ENCODE measurements around the gene TOP2A. TPM values are rescaled to one million over a fixed set of nuclear protein-coding genes. Genes with fewer than 3 reads are reported as not detected.
A peak's percentile ranks its signal among the peaks of the same experiment; 100 is the strongest.

The TOP2A gene
- polyA plus RNA-seq, 4 donors = 1.1 to 69.9 (median 20.3) TPM

DNA sequence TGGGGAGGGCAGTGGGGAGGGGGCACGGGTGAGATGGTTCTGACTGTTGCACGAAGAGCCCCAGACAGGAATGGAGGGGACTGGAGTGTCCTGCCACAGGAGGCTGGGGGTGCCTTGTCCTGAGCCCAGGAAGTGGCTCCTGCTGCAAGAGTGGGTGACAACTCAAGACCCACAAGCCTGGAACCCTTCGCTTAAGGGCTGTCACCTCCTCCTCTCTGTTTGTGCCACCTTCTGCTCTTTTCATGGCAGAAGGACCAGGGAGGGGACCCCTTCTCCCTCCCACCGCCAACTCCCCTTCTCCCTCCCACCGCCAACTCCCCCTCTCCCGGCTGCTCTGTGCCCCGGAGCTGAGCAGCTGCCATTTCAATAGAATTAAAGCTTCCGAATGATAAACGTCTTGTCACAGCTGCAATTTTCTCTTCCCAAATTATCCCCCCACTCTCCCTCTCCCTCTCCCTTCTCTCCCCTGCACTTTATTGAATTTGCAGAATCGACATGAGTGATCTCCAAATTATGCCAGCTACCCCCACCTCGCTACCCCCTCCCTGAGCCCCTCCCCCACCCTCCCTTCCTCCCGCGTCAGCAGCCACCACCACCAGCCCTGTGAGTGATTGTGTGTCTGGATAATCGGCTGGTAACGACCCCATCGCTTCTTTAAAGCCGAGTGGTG lies 66.9 kb downstream of the TOP2A start:
- Histone ChIP-seq H3K27ac (ENCODE audit: low read depth in 1 of 3, low read length in 2 of 3) (peak overlapping the region in 1 of 3 donors; percentile 48), H3K27me3 (ENCODE audit: control insufficient read depth in 3 of 3, insufficient read depth in 3 of 3, low read length in 3 of 3) (no peaks in the 10 kb centered on the region), H3K4me1 (ENCODE audit: control insufficient read depth in 3 of 3, insufficient read depth in 2 of 3, low read depth in 1 of 3, low read length in 2 of 3) (peaks cover 7 to 79% (median 27%) of the 10 kb centered on the region in 3 donors), H3K9me3 (ENCODE audit: control insufficient read depth in 2 of 2, insufficient read depth in 1 of 2, low read depth in 1 of 2, low read length in 1 of 2) (no peaks in the 10 kb centered on the region), H3K36me3 (ENCODE audit: control insufficient read depth in 3 of 3, insufficient read depth in 2 of 3, low read depth in 1 of 3, low read length in 3 of 3) (peaks cover 7 to 92% (median 30%) of the 10 kb centered on the region in 3 donors), H3K4me3 (ENCODE audit: low read depth in 1 of 3, low read length in 3 of 3) (no peak overlapping the region)
- DNase-seq (no peak), FAIRE-seq (no peak)
- WGBS, 3 donors = 66 to 79% (median 78%) methylated on average over 14 to 17 of the region's 17 CpGs

DNA sequence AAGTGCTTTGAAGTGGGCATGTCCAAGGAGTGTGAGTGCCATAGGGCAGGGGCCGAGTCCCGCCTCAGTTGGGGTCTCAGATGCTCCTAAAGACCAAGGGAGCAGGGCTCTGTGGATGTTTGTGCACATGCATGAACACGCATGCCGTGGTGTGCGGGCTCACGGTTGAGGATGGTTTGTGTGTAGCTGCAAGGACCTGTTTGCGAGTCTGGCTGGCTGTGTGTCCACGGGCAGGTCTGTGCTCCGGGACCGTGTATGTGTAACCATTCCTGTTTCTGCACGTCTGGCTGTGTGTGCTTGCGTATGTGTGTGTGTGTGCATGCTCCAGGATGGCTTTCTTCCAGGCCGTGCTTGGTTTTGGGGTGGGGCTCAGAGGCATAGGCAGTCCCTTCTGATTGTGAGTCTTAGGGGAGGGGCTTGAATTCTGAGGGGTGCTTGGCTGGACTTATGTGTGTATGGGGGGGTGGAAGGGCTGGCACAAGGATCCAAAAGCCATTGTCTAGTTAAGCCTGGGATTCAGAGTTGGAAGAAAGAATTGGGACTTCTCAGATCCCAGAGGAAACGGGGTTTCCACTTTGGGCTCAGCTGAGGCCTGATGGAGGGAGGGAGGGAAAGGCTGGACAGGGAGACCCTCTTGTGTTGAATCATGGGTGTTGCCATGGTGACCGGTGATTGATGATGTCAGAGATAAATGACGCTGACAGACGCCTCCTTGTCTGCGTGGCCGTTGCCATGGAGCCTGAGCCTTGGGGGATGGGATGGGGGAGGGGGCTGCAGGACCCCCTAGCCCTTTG lies 67.6 kb downstream of the TOP2A start:
- no peaks in the 10 kb centered on the region for H3K9me3 ChIP-seq (ENCODE audit: control insufficient read depth in 2 of 2, insufficient read depth in 1 of 2, low read depth in 1 of 2, low read length in 1 of 2)
- peaks cover 7 to 80% (median 30%) of the 10 kb centered on the region in 3 donors for H3K4me1 ChIP-seq (ENCODE audit: control insufficient read depth in 3 of 3, insufficient read depth in 2 of 3, low read depth in 1 of 3, low read length in 2 of 3)
- peak overlapping the region in 2 of 3 donors; percentile 48 to 62 for H3K27ac ChIP-seq (ENCODE audit: low read depth in 1 of 3, low read length in 2 of 3)
- FAIRE-seq (no peak), DNase-seq (no peak)
- H3K36me3 ChIP-seq (ENCODE audit: control insufficient read depth in 3 of 3, insufficient read depth in 2 of 3, low read depth in 1 of 3, low read length in 3 of 3) = peaks cover 3 to 89% (median 25%) of the 10 kb centered on the region in 3 donors
- H3K4me3 ChIP-seq (ENCODE audit: low read depth in 1 of 3, low read length in 3 of 3) = no peak overlapping the region
- H3K27me3 ChIP-seq (ENCODE audit: control insufficient read depth in 3 of 3, insufficient read depth in 3 of 3, low read length in 3 of 3) = no peaks in the 10 kb centered on the region
- WGBS, 3 donors = 50 to 63% (median 50%) methylated on average over 19 of the region's 19 CpGs

DNA sequence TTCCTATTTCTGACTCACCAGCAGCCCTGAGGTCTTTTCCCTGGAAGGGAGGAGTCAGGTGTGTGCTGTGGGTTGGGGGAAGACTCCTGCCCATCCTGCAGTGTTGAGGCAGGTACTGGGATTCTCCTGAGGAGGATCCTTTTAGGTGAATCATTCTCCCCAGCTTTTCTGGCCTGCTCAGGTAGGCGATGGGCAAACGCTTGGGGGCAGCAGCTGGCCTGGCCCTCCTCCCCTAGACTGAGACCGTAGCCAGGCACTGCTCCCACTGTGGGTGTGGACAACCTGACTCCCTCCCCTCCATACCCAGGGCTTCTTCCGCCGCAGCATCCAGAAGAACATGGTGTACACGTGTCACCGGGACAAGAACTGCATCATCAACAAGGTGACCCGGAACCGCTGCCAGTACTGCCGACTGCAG lies 68.2 kb downstream of the TOP2A start:
- WGBS, 3 donors = 65 to 83% (median 71%) methylated on average over 9 to 10 of the region's 10 CpGs
- H3K27me3 ChIP-seq (ENCODE audit: control insufficient read depth in 3 of 3, insufficient read depth in 3 of 3, low read length in 3 of 3) = no peaks in the 10 kb centered on the region
- DNase-seq (no peak), FAIRE-seq (no peak)
- peaks cover 7 to 80% (median 30%) of the 10 kb centered on the region in 3 donors for H3K4me1 ChIP-seq (ENCODE audit: control insufficient read depth in 3 of 3, insufficient read depth in 2 of 3, low read depth in 1 of 3, low read length in 2 of 3)
- no peak overlapping the region for H3K4me3 ChIP-seq (ENCODE audit: low read depth in 1 of 3, low read length in 3 of 3)
- no peaks in the 10 kb centered on the region for H3K9me3 ChIP-seq (ENCODE audit: control insufficient read depth in 2 of 2, insufficient read depth in 1 of 2, low read depth in 1 of 2, low read length in 1 of 2)
- peak overlapping the region in 2 of 3 donors; percentile 18 to 62 for H3K27ac ChIP-seq (ENCODE audit: low read depth in 1 of 3, low read length in 2 of 3)
- peaks cover 3 to 88% (median 20%) of the 10 kb centered on the region in 3 donors for H3K36me3 ChIP-seq (ENCODE audit: control insufficient read depth in 3 of 3, insufficient read depth in 2 of 3, low read depth in 1 of 3, low read length in 3 of 3)

DNA sequence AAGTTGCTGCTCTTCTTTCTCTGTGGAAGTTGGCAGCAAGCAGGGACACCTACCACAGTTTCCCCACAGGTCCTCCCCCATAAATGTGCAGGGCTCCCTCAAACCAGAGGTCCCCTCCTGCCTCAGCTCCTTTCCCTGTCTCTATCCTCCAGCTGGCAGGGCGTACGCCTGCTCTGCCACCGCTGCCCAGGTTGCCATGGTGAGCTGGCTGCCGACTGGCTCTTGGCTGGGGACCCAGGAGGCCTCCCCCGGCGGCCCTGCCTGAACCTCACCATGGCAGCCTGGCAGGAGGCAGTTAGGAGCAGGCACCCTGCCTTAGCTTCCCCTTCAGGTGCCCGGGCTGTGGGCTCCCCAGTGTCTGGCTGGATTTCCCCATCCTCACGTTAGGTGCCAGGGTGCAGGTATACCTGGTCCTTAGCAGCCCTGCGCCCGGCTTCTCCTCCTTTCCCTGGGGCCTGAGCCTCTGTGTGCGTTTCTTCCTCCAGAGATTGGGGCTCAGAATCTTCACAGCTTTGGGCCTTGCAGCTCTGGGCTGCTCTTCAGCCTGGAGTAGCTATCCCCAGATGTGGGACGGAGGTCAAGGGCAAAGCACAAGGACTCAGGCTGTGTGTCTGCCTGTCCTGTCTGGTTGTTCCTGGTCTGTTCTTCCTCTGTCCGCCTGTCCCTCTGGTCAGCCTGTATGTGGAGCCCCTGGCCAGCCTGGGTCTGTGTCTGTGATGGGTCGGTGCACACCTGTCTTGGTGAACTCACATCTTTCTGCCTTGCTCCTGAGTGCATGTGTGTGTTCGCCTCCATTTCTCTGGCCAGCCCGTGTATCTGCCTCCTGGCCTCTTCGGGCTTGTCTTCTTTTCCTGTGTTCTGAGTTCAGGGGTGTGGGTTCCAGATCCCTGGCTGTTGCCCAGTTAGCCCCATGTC lies 68.9 kb downstream of the TOP2A start:
- FAIRE-seq = no peak
- peaks cover 7 to 86% (median 30%) of the 10 kb centered on the region in 3 donors for H3K4me1 ChIP-seq (ENCODE audit: control insufficient read depth in 3 of 3, insufficient read depth in 2 of 3, low read depth in 1 of 3, low read length in 2 of 3)
- peak overlapping the region in 1 of 3 donors; percentile 8 for H3K4me3 ChIP-seq (ENCODE audit: low read depth in 1 of 3, low read length in 3 of 3)
- peaks cover 3 to 85% (median 17%) of the 10 kb centered on the region in 3 donors for H3K36me3 ChIP-seq (ENCODE audit: control insufficient read depth in 3 of 3, insufficient read depth in 2 of 3, low read depth in 1 of 3, low read length in 3 of 3)
- H3K9me3 ChIP-seq (ENCODE audit: control insufficient read depth in 2 of 2, insufficient read depth in 1 of 2, low read depth in 1 of 2, low read length in 1 of 2) = no peaks in the 10 kb centered on the region
- H3K27ac ChIP-seq (ENCODE audit: low read depth in 1 of 3, low read length in 2 of 3) = peak overlapping the region; percentile 6 to 62 (median 47)
- 41 to 53% (median 41%) methylated on average over 17 of the region's 17 CpGs for WGBS, 3 donors
- no peak for DNase-seq
- H3K27me3 ChIP-seq (ENCODE audit: control insufficient read depth in 3 of 3, insufficient read depth in 3 of 3, low read length in 3 of 3) = no peaks in the 10 kb centered on the region

DNA sequence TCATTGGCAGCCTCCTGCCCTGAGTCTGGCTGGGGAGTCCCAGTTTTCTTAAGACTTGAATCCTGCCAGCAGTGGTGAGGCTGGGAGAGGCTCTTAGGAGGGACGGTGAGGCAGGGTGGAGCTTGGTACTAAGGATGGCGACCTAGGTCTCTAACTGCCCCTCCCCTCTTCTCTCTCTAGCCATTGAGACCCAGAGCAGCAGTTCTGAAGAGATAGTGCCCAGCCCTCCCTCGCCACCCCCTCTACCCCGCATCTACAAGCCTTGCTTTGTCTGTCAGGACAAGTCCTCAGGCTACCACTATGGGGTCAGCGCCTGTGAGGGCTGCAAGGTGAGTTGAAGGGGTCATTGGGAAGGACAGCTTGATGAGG lies 69.6 kb downstream of the TOP2A start:
- H3K4me1 ChIP-seq (ENCODE audit: control insufficient read depth in 3 of 3, insufficient read depth in 2 of 3, low read depth in 1 of 3, low read length in 2 of 3) = peaks cover 7 to 89% (median 30%) of the 10 kb centered on the region in 3 donors
- H3K9me3 ChIP-seq (ENCODE audit: control insufficient read depth in 2 of 2, insufficient read depth in 1 of 2, low read depth in 1 of 2, low read length in 1 of 2) = no peaks in the 10 kb centered on the region
- FAIRE-seq (no peak), DNase-seq (no peak)
- WGBS, 3 donors = 43 to 56% (median 51%) methylated on average over 4 to 5 of the region's 5 CpGs
- H3K36me3 ChIP-seq (ENCODE audit: control insufficient read depth in 3 of 3, insufficient read depth in 2 of 3, low read depth in 1 of 3, low read length in 3 of 3) = peaks cover 3 to 80% (median 15%) of the 10 kb centered on the region in 3 donors
- peak overlapping the region in 2 of 3 donors; percentile 35 to 62 for H3K27ac ChIP-seq (ENCODE audit: low read depth in 1 of 3, low read length in 2 of 3)
- no peaks in the 10 kb centered on the region for H3K27me3 ChIP-seq (ENCODE audit: control insufficient read depth in 3 of 3, insufficient read depth in 3 of 3, low read length in 3 of 3)
- peak overlapping the region in 1 of 3 donors; percentile 8 for H3K4me3 ChIP-seq (ENCODE audit: low read depth in 1 of 3, low read length in 3 of 3)

DNA sequence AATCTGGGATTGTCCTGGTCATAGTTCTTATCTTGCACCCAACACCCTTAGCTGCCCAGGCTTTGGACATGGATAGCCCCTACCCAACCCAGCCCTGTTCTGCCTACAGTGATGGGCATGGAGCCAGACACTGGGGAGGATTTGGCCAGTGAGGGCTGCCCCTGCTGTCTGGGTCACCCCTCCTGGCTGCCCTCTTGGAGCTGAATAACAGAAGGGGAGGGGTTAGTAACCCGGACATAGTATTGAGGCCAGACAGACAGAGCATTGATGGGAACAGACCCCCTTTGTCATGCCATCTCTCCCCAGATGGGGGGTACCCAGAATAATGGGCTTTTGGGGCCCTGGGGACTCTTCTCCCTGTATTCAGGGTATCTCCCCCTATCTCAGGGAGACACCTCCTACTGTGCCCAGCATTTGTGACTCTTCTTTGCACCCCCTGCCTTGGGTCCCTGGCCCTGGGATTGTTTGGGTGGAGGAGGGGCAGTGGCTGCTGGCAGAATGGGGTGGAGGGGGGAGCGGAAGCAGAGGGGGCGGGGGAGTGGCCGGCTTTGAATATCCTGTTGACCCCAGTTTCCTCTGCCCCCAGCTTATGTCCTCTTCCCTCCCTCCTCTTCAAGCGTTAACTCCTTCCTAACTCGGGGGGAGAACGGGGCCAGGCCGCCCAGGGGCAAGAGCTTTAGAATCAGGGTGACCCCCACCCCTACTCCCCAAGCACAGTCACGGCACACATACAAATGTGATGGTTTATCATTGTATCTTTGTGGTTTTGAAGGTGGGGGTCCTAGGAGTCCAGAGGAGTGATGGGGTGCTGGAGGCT lies 70.2 kb downstream of the TOP2A start:
- Histone ChIP-seq H3K27ac (ENCODE audit: low read depth in 1 of 3, low read length in 2 of 3) (peak overlapping the region in 2 of 3 donors; percentile 93 to 99), H3K4me1 (ENCODE audit: control insufficient read depth in 3 of 3, insufficient read depth in 2 of 3, low read depth in 1 of 3, low read length in 2 of 3) (peaks cover 5 to 85% (median 30%) of the 10 kb centered on the region in 3 donors), H3K4me3 (ENCODE audit: low read depth in 1 of 3, low read length in 3 of 3) (peak overlapping the region in 2 of 3 donors; percentile 9 to 78), H3K27me3 (ENCODE audit: control insufficient read depth in 3 of 3, insufficient read depth in 3 of 3, low read length in 3 of 3) (no peaks in the 10 kb centered on the region), H3K36me3 (ENCODE audit: control insufficient read depth in 3 of 3, insufficient read depth in 2 of 3, low read depth in 1 of 3, low read length in 3 of 3) (peaks cover 3 to 74% (median 9%) of the 10 kb centered on the region in 3 donors), H3K9me3 (ENCODE audit: control insufficient read depth in 2 of 2, insufficient read depth in 1 of 2, low read depth in 1 of 2, low read length in 1 of 2) (no peaks in the 10 kb centered on the region)
- FAIRE-seq = no peak
- no peak for DNase-seq
- WGBS, 3 donors = 33 to 48% (median 46%) methylated on average over 8 to 9 of the region's 9 CpGs

DNA sequence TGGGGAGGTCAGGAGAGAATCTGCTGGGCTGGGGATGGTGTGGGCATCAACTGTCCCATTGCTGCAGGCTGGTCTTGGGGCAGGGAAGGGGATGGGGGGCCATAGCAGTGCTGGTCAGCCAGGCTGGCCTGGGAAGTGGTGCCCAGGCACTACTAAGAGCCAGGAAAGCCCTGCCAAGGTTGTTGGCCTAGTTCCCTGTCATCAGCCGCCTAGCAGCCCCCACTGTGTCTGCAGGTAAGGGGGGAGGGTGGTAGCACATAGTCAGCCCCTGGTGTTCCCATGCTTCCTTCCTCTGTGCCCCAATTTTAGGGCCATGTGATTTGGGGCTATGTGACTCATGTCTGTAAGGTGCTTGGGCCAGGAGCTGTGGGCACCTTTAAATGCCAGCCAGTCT lies 70.9 kb downstream of the TOP2A start:
- FAIRE-seq (no peak), DNase-seq (no peak)
- H3K36me3 ChIP-seq (ENCODE audit: control insufficient read depth in 3 of 3, insufficient read depth in 2 of 3, low read depth in 1 of 3, low read length in 3 of 3) = peaks cover 3 to 67% (median 5%) of the 10 kb centered on the region in 3 donors
- no peaks in the 10 kb centered on the region for H3K27me3 ChIP-seq (ENCODE audit: control insufficient read depth in 3 of 3, insufficient read depth in 3 of 3, low read length in 3 of 3)
- peak overlapping the region; percentile 90 to 99 (median 93) for H3K27ac ChIP-seq (ENCODE audit: low read depth in 1 of 3, low read length in 2 of 3)
- peaks cover 0 to 77% (median 30%) of the 10 kb centered on the region in 3 donors for H3K4me1 ChIP-seq (ENCODE audit: control insufficient read depth in 3 of 3, insufficient read depth in 2 of 3, low read depth in 1 of 3, low read length in 2 of 3)
- WGBS, 3 donors = 0 to 38% (median 25%) methylated on average over 1 of the region's 1 CpG
- H3K4me3 ChIP-seq (ENCODE audit: low read depth in 1 of 3, low read length in 3 of 3) = peak overlapping the region in 2 of 3 donors; percentile 72 to 78
- no peaks in the 10 kb centered on the region for H3K9me3 ChIP-seq (ENCODE audit: control insufficient read depth in 2 of 2, insufficient read depth in 1 of 2, low read depth in 1 of 2, low read length in 1 of 2)

Data from small intestine (tissue), 7 donors.